ENCODE data around the gene HOXC10. TPM values are rescaled to one million over a fixed set of nuclear protein-coding genes. Genes with fewer than 3 reads are reported as not detected.
A peak's percentile ranks its signal among the peaks of the same experiment; 100 is the strongest.

The HOXC10 gene
- total and polyA plus RNA-seq, 2 donors from 2014 or later, result 49.7 to 50.7 TPM

- DNase-seq, result peak in 4 of 5 donors; percentile 79 to 88 (median 83)
- H3K27me3 ChIP-seq (ENCODE audit: control insufficient read depth, insufficient read depth, low read length), result peaks cover 3% of the 10 kb centered on the region
- TF ChIP-seq CTCF (IDR thresholded peaks at IDR 0.05; ENCODE audit: borderline replicate concordance, extremely low read depth, insufficient read depth), result no peak
Observed at GRCh38 chr12:54021432-54022013, 36.6 kb downstream of the HOXC10 start.

GRCh38 chr12:54022960-54023884 is 38.3 kb downstream of the HOXC10 start:
- peak overlapping the region in 1 of 2 donors; percentile 41 for H3K27ac ChIP-seq (ENCODE audit: low read depth in 2 of 2, low read length in 2 of 2)
- peak overlapping the region in 2 of 3 donors; percentile 6 to 54 for H3K9ac ChIP-seq (ENCODE audit: low read length in 3 of 3)
- FAIRE-seq (no peak), DNase-seq (peak in 2 of 5 donors; percentile 28 to 43)
- H3K27me3 ChIP-seq (ENCODE audit: control insufficient read depth, insufficient read depth, low read length), result peaks cover 3% of the 10 kb centered on the region
- intact Hi-C loops (cut with DNase I), result no loop called here
- no peaks in the 10 kb centered on the region for H3K9me3 ChIP-seq (ENCODE audit: control insufficient read depth in 2 of 3, insufficient read depth in 1 of 3, low read length in 3 of 3)
- peaks cover 8 to 10% (median 10%) of the 10 kb centered on the region in 3 donors for H3K4me1 ChIP-seq (ENCODE audit: control insufficient read depth in 2 of 3, insufficient read depth in 2 of 3, low read depth in 1 of 3, low read length in 3 of 3)
- TF ChIP-seq CTCF (IDR thresholded peaks at IDR 0.05; ENCODE audit: borderline replicate concordance, extremely low read depth, insufficient read depth), result no peak
- no peak overlapping the region for H3K4me3 ChIP-seq (ENCODE audit: low read length in 3 of 3)
- no peaks in the 10 kb centered on the region for H3K36me3 ChIP-seq (ENCODE audit: control insufficient read depth in 2 of 3, insufficient read depth in 3 of 3, low read length in 3 of 3)

More at GRCh38 chr12:54021432-54022013, 36.6 kb downstream of the HOXC10 start:
- no peak for FAIRE-seq
- Histone ChIP-seq H3K4me3 (ENCODE audit: low read length in 3 of 3) (peak overlapping the region; percentile 7 to 40 (median 22)), H3K4me1 (ENCODE audit: control insufficient read depth in 2 of 3, insufficient read depth in 2 of 3, low read depth in 1 of 3, low read length in 3 of 3) (peaks cover 8 to 10% (median 8%) of the 10 kb centered on the region in 3 donors), H3K9ac (ENCODE audit: low read length in 3 of 3) (peak overlapping the region in 1 of 3 donors; percentile 23), H3K27ac (ENCODE audit: low read depth in 2 of 2, low read length in 2 of 2) (peak overlapping the region; percentile 49 to 73), H3K36me3 (ENCODE audit: control insufficient read depth in 2 of 3, insufficient read depth in 3 of 3, low read length in 3 of 3) (no peaks in the 10 kb centered on the region), H3K9me3 (ENCODE audit: control insufficient read depth in 2 of 3, insufficient read depth in 1 of 3, low read length in 3 of 3) (no peaks in the 10 kb centered on the region)
- intact Hi-C loops (cut with DNase I), result no loop called here

GRCh38 chr12:54024127-54024526 is 39.2 kb downstream of the HOXC10 start:
- Histone ChIP-seq H3K27me3 (ENCODE audit: control insufficient read depth, insufficient read depth, low read length) (peaks cover 3% of the 10 kb centered on the region), H3K9ac (ENCODE audit: low read length in 3 of 3) (peak overlapping the region in 1 of 3 donors; percentile 51), H3K4me1 (ENCODE audit: control insufficient read depth in 2 of 3, insufficient read depth in 2 of 3, low read depth in 1 of 3, low read length in 3 of 3) (peaks cover 11 to 15% (median 12%) of the 10 kb centered on the region in 3 donors), H3K4me3 (ENCODE audit: low read length in 3 of 3) (no peak overlapping the region), H3K36me3 (ENCODE audit: control insufficient read depth in 2 of 3, insufficient read depth in 3 of 3, low read length in 3 of 3) (no peaks in the 10 kb centered on the region), H3K9me3 (ENCODE audit: control insufficient read depth in 2 of 3, insufficient read depth in 1 of 3, low read length in 3 of 3) (no peaks in the 10 kb centered on the region), H3K27ac (ENCODE audit: low read depth in 2 of 2, low read length in 2 of 2) (peak overlapping the region; percentile 32 to 49)
- intact Hi-C loops (cut with DNase I), result no loop called here
- peak in 2 of 5 donors; percentile 63 to 65 for DNase-seq
- FAIRE-seq, result no peak
- no peak for TF ChIP-seq CTCF (IDR thresholded peaks at IDR 0.05; ENCODE audit: borderline replicate concordance, extremely low read depth, insufficient read depth)

All from kidney (tissue), 14 donors.